HG03045 (cell line): ENCODE data around the gene G6PD.

Source experiments
- ATAC-seq: cut with Tn5 transposase; IDR thresholded peaks from one replicate; pipeline ENCODE4 v1.9.1; 2021; ENCODE audit warnings: mild to moderate bottlenecking, moderate library complexity; ENCODE audit not compliant: unreplicated experiment

G6PD gene

DNA sequence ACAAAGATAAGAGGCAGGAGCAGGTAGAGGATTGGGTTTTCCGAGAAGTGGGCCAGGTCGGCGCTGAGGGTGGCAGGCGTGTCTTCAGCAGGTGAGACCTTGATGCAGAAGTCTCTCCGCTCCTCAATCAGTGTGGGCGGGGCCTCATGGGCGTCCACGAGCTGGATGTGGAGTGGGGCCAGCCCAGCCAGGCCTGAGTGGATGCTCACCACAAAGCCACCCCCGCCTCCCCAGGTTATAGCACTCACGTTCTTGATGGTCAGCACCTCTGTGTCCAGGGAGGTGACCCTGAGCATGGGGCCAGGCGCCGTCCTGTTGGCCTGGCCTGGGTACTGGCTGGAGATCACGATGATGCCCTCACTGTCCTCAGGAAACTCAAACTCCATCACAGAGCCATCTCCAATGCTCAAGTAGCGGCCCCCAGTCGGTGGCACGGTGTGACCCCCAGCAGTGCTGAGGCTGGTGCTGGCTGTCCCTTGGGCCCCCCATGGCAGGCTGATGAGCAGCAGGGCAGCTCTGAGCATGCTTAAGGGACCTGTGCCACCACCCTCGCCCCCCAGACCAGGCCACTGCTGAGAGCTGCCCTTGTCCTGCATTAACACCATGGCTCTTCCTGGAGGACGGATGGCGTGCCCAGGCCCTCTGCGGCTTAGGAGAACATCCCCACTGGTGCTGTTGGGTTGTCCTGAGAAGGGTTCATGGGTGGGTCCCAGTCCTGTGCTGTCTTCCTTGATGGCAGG is 58.1 kb downstream of the G6PD start:
- no peak for ATAC-seq

DNA sequence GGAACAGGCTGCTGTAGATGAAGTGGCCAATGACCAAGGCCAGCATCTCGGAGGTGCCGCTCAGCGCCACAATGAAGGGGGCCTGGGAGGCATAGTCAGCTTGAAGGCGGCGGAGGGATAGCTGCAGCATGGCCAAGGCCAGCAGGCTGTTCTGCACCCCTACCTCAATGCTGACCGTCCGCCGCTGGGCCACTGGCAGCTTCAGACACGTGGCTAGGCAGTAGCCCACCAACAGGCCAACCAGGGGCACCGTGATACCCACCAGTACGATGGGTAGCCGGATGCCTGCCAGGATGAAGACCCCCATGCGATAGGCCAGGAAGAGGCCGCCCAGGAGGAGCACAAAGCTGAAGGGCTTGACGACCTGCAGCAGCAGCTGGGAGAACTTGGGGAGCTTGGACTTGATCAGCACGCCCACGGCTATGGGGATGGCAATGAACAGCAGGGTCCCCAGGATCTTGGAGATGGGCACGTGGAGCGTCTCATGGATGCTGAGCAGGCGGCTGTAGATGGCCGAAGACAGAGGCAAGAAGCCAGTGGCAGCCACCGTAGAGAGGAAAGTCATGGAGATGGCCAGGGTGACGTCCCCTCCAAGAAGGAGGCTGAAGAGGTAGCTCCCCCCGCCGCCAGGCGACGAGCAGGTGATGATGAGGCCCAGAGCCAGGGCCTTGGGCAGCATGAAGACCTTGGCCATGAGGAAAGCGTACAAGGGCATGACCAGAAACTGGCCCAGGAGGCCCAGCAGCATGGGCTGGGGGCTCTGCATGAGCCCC is 58.9 kb downstream of the G6PD start:
- no peak for ATAC-seq

DNA sequence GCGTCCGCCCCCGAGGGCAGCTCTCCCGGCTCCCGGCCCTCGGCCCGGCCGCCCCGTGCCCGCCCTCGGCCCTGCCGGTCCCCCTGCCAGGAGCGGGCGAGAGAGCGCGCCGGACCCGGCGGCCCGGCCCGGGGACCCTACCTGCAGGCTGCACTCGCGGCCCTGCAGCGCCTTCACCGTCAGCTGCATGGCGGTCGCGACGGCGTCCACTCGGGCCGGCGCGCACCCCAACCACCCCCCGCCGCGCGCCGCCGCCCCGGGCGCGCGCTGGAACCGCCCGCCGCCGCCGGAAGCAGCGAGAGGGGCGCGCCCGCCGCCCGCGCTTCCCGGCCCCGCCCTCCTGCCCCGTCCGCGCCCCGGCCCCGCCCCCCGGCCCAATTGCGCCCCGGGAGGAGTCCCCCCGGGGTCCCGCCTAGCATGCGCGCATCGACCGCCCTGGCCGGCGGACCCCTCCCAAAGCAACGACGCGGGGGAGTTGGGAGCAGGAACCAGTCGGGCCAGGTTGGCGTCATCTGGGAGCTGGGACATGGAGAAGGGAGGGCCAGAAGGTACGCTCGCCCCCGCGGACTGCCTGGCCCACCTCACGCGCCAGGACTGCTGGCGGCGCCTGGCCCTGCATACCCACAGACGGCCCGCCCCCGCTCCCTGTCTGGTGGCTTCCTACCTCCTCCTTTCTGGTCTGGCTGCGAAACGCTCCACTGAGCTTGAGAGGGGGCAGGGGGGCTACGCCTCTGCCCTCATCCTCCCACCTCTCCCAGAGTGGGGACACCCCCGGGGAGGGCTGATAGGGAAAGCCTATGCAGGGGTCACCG is 60.0 kb downstream of the G6PD start, which contains the start of gene UBL4A:
TSS of gene UBL4A (minus strand) at position 220 of the 812 bp plus-strand sequence. CDS start at position 189, 31 bp downstream.
- peak; percentile 22 for ATAC-seq

- ATAC-seq: no peak
These were observed 60.6 kb downstream of the G6PD start for GRCh38 chrX:154486052-154486395.

DNA sequence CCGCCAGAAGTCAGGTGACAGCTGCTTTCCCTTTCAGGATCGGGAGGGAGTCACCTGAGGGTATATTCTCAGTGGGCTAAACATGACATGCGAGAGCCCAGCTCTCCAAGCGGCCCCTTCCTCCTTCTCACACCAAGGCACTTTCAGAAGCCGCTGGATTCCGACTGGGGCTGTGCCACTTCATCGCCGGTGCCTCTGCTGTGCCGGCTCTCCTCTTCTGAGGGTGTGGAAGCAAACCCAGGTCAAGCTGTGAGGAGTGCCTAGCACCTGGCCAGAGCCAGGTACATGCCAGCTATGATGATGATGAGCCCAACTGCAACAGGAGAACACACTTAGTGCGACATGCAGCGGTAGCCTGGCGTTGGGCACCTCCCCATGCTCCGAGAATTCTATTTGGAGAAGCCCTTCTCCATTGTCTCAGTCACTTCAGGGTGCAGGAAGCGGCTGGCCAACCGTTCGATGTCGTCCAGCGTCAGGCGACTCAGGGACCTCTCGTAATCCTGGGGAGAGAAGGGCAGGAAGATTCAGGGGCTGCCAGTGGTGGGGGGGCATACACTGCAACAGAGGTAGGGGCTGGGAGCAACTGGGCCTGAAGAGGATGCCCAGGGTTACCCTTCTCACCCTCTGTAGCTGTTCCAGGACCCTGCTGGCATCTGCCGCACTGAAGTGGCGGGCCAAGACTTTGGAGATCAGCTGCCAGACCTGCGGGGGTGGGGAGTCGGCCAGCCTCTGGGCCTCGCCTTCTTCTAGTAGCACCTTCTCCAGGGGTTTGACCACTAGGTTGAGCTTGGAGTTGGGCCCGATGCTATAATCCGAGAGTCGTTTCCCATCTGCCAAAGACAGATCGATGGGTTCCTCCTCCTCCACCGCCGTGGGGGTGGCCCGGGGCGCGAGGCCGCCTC is 61.2 kb downstream of the G6PD start:
- no peak for ATAC-seq

- no peak for ATAC-seq
These were observed 62.1 kb downstream of the G6PD start for GRCh38 chrX:154484255-154485149.

DNA sequence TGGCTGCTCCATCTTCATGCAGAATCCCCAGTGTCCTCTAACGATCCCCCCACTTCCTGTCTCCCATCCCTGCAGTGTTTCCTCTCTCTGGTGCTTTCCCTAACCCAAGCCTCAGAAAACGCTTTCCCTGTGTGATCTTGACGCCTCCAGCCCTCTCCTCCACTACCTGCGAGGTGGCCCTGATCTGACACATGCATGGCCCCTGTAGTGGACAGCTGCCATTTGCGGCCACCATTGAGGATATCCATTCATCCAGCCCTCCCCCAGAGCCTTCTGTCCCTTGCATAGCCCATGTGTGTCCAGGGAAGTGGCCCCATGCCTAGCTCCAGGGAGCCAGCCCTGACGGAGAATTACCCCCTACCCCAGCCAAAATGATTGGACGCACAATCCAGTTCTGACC is 63.3 kb downstream of the G6PD start:
- ATAC-seq: no peak

GRCh38 chrX:154482786-154483185 is 63.9 kb downstream of the G6PD start:
- ATAC-seq: no peak

DNA sequence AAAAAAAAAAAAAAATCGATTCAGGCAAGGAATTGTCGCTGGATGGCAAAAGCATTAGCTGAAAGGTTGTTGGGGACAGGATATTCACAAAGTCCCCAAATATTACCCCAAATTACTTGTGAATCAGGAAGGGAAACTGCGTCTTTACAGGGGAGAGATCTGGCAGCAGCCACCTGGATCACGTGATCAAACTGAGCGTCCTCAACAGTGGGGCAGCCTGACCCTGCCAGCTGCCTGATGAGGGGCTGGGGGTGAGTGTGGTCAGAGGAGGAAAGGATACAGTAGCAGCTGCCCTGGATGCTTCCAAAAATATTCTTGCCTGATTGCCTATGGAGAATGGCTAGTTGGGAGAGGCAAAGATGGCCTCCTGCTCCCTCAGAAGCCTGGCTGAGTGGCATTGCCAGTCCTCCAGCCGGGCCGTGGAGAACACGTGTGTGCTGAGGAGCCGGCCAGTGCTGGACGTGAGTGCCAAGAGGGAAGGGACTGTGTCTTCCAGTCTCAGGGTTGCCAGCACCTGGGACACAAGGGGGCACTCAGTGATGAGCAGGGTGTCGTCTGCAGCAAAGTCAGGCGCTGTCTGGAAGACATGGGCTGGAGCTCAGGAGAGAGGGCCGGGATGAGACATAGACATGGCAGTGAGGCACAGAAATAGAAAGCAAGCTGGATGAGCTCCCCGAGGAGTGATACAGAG is 64.6 kb downstream of the G6PD start:
- ATAC-seq: no peak
